ENCODE measurements around the gene ACSL6.
A peak's percentile ranks its signal among the peaks of the same experiment; 100 is the strongest.

ACSL6 gene

GRCh38 chr5:132025403-132025971 is 14.0 kb upstream of the ACSL6 start:
- DNase-seq (ENCODE audit: low read depth): no peak
- no peak for TF ChIP-seq CTCF (IDR thresholded peaks at IDR 0.05; ENCODE audit: insufficient read depth, low read depth, low read length, missing control alignments)
- H3K4me3 ChIP-seq (ENCODE audit: low read length): no peak overlapping the region

GRCh38 chr5:132024789-132025402 is 13.4 kb upstream of the ACSL6 start:
- peak; percentile 14 for DNase-seq (ENCODE audit: low read depth)
- no peak for TF ChIP-seq CTCF (IDR thresholded peaks at IDR 0.05; ENCODE audit: insufficient read depth, low read depth, low read length, missing control alignments)
- H3K4me3 ChIP-seq (ENCODE audit: low read length): no peak overlapping the region

GRCh38 chr5:132024117-132024435 is 12.6 kb upstream of the ACSL6 start:
- no peak for DNase-seq (ENCODE audit: low read depth)
- TF ChIP-seq CTCF (IDR thresholded peaks at IDR 0.05; ENCODE audit: insufficient read depth, low read depth, low read length, missing control alignments): no peak
- H3K4me3 ChIP-seq (ENCODE audit: low read length): no peak overlapping the region

- TF ChIP-seq CTCF (IDR thresholded peaks at IDR 0.05; ENCODE audit: insufficient read depth, low read depth, low read length, missing control alignments): no peak
- no peak for DNase-seq (ENCODE audit: low read depth)
- no peak overlapping the region for H3K4me3 ChIP-seq (ENCODE audit: low read length)
Measured at GRCh38 chr5:132023258-132024116, 12.0 kb upstream of the ACSL6 start.

GRCh38 chr5:132022737-132023136 is 11.3 kb upstream of the ACSL6 start:
- H3K4me3 ChIP-seq (ENCODE audit: low read length): no peak overlapping the region
- no peak for TF ChIP-seq CTCF (IDR thresholded peaks at IDR 0.05; ENCODE audit: insufficient read depth, low read depth, low read length, missing control alignments)
- DNase-seq (ENCODE audit: low read depth): no peak

GRCh38 chr5:132021654-132022053 is 10.2 kb upstream of the ACSL6 start:
- H3K4me3 ChIP-seq (ENCODE audit: low read length): no peak overlapping the region
- DNase-seq (ENCODE audit: low read depth): no peak
- no peak for TF ChIP-seq CTCF (IDR thresholded peaks at IDR 0.05; ENCODE audit: insufficient read depth, low read depth, low read length, missing control alignments)
